ENCODE data around the gene UPB1. TPM values are rescaled to one million over a fixed set of nuclear protein-coding genes. Genes with fewer than 3 reads are reported as not detected.

Gene UPB1
- not detected in 2 replicates for total RNA-seq

GRCh38 chr22:24494528-24495364 is at the start of gene UPB1:
TSS of gene UPB1 (plus strand) at chr22:24495332. CDS start at chr22:24495404, 72 bp downstream.

DNA sequence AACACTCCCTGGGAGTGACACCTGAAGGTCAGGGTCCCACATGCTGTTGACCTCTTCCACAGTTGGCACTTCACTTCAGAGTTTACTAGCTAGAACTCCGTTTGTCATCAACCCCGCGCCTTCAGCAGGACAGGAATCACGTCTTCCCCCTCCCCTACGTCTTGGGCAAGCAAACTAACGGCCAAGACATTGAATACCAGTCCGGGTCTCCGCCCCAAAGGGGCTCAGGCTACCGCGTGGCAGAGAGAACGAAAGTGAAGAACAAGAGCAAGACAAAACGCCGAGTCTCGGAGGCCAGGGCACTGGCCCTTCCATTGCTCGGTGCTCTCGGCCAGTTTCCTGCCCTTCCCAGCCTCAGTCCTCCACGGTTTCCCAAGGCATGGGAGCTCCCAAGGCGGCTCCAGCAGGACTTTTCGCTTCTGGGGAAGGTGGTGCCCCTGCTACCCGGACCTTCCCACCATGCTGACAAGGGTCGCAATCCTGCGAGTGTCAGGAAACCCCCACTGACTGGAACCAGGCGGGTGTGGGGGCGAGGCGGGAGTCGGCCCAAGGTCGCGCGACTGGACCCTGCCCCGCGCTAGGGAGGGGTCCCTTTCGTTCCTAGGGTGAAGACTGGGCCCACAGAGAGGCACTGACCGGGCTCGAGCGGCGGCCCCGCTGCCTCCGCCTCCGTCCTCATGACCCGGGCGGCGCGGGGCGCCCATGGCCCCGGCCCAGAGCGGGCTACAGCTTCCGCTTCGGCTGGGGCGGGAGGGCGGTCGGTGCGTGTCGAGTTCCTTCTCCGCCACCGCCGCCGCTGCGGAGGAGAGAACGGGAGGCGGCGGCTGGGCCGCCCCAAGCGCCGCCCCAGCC is 59.4 kb downstream of the UPB1 start, which contains the start of gene GUCD1:
Gene GUCD1, minus strand, starts transcription at position 826 of the 852 bp plus-strand sequence. Its CDS starts 147 bp downstream, at position 679.

GRCh38 chr22:24555165-24556039 is 60.3 kb downstream of the UPB1 start, which contains the start of gene SNRPD3:
TSS of gene SNRPD3 (plus strand) at chr22:24555999. CDS start at chr22:24557675, 1,676 bp downstream.

Other genes with a start within 250 kb of the UPB1 start
- 15.3 and 21.2 TPM in 2 replicates for gene SPECC1L, start 224.5 kb upstream of the UPB1 start, total RNA-seq
- 0.49 and 1.0 TPM in 2 replicates for gene ADORA2A, start 67.7 kb upstream of the UPB1 start, total RNA-seq
- gene GUCD1, start 59.8 kb downstream of the UPB1 start, total RNA-seq = 73.4 and 75.1 TPM in 2 replicates
- 147 and 238 TPM in 2 replicates for gene SNRPD3, start 60.7 kb downstream of the UPB1 start, total RNA-seq
- gene LRRC75B, start 97.7 kb downstream of the UPB1 start, total RNA-seq = 14.9 and 37.1 TPM in 2 replicates
- gene GGT1, start 107.9 kb downstream of the UPB1 start, total RNA-seq = 6.2 and 15.8 TPM in 2 replicates